H9 (cell line): ENCODE measurements around the gene FAF1. TPM values are rescaled to one million over a fixed set of nuclear protein-coding genes. Genes with fewer than 3 reads are reported as not detected.

Source experiments
- DNase-seq: peaks from one replicate; pipeline ENCODE4 v3.0.0-alpha.2; 2017
- H2AFZ ChIP-seq: one replicate; pipeline ENCODE4 v1.6.1; 2013; ENCODE audit warnings: mild to moderate bottlenecking, low read length, control low read depth, moderate library complexity
- H2AK5ac ChIP-seq: 2 replicates; pipeline ENCODE4 v1.6.1; 2013; ENCODE audit warnings: low read length, control low read depth, mixed read lengths; ENCODE audit not compliant: insufficient read length
- H2BK120ac ChIP-seq: one replicate; pipeline ENCODE4 v1.6.1; 2013; ENCODE audit warnings: low read depth, mild to moderate bottlenecking, low read length, control low read depth, inconsistent platforms; ENCODE audit not compliant: poor library complexity, severe bottlenecking
- H2BK12ac ChIP-seq: 2 replicates; pipeline ENCODE4 v1.6.1; 2013; ENCODE audit warnings: low read length, control low read depth, mixed read lengths, low read depth; ENCODE audit not compliant: insufficient read length
- H2BK15ac ChIP-seq: 2 replicates; pipeline ENCODE4 v1.6.1; 2013; ENCODE audit warnings: low read depth, low read length, control low read depth
- H2BK20ac ChIP-seq: one replicate; pipeline ENCODE4 v1.6.1; 2013; ENCODE audit warnings: low read depth, mild to moderate bottlenecking, low read length, control low read depth, inconsistent platforms; ENCODE audit not compliant: poor library complexity, severe bottlenecking
- H2BK5ac ChIP-seq: 2 replicates; pipeline ENCODE4 v1.6.1; 2013; ENCODE audit warnings: low read length, control low read depth, mixed read lengths; ENCODE audit not compliant: insufficient read length
- H3K14ac ChIP-seq: 2 replicates; pipeline ENCODE4 v1.6.1; 2013; ENCODE audit warnings: low read length, control low read depth; ENCODE audit not compliant: insufficient read depth
- H3K18ac ChIP-seq: 2 replicates; pipeline ENCODE4 v1.6.1; 2013; ENCODE audit warnings: low read depth, mild to moderate bottlenecking, mixed read lengths, low read length, control low read depth; ENCODE audit not compliant: insufficient read length
- H3K23ac ChIP-seq: 2 replicates; pipeline ENCODE4 v1.6.1; 2013; ENCODE audit warnings: low read length, control low read depth, mixed read lengths, low read depth; ENCODE audit not compliant: insufficient read length
- H3K23me2 ChIP-seq: 2 replicates; pipeline ENCODE4 v1.6.1; 2013; ENCODE audit warnings: low read depth, mild to moderate bottlenecking, mixed read lengths, low read length, control low read depth; ENCODE audit not compliant: insufficient read length, poor library complexity, severe bottlenecking
- H3K27ac ChIP-seq: 2 replicates; pipeline ENCODE4 v1.5.1; 2013; ENCODE audit warnings: low read length, control low read depth, mixed read lengths, low read depth; ENCODE audit not compliant: insufficient read length
- H3K27me3 ChIP-seq: 2 replicates; pipeline ENCODE4 v1.6.1; 2013; ENCODE audit warnings: low read length, control low read depth, inconsistent platforms; ENCODE audit not compliant: insufficient read depth
- H3K4ac ChIP-seq: 2 replicates; pipeline ENCODE4 v1.6.1; 2013; ENCODE audit warnings: low read depth, mild to moderate bottlenecking, control low read depth, inconsistent platforms, low read length, moderate library complexity
- H3K4me1 ChIP-seq: 2 replicates; pipeline ENCODE4 v1.6.1; 2013; ENCODE audit warnings: low read length, control low read depth, inconsistent platforms; ENCODE audit not compliant: insufficient read depth
- H3K4me2 ChIP-seq: 2 replicates; pipeline ENCODE4 v1.6.1; 2013; ENCODE audit warnings: low read length, control low read depth, mixed read lengths; ENCODE audit not compliant: insufficient read length, insufficient read depth
- H3K56ac ChIP-seq: 2 replicates; pipeline ENCODE4 v1.6.1; 2013; ENCODE audit warnings: low read depth, mild to moderate bottlenecking, mixed read lengths, low read length, control low read depth; ENCODE audit not compliant: insufficient read length
- H3K79me1 ChIP-seq: 2 replicates; pipeline ENCODE4 v1.6.1; 2013; ENCODE audit warnings: low read depth, mild to moderate bottlenecking, moderate library complexity, low read length, control low read depth, inconsistent platforms; ENCODE audit not compliant: insufficient read depth, poor library complexity, severe bottlenecking
- H3K79me2 ChIP-seq: 2 replicates; pipeline ENCODE4 v1.6.1; 2013; ENCODE audit warnings: low read length, control low read depth, inconsistent platforms; ENCODE audit not compliant: insufficient read depth
- H3K9ac ChIP-seq: 2 replicates; pipeline ENCODE4 v1.6.1; 2013; ENCODE audit warnings: low read length, control low read depth, mixed read lengths; ENCODE audit not compliant: insufficient read length; ENCODE audit errors: extremely low read depth
- H3K9me3 ChIP-seq: one replicate; pipeline ENCODE4 v1.6.1; 2013; ENCODE audit warnings: low read depth, low read length, inconsistent platforms; ENCODE audit not compliant: control insufficient read depth
- H3T11ph ChIP-seq: one replicate; pipeline ENCODE4 v1.6.1; 2013; ENCODE audit warnings: mild to moderate bottlenecking, low read length, control low read depth, inconsistent platforms
- H4K20me1 ChIP-seq: one replicate; pipeline ENCODE4 v1.6.1; 2013; ENCODE audit not compliant: control insufficient read depth, insufficient read length, insufficient read depth
- H4K5ac ChIP-seq: 2 replicates; pipeline ENCODE4 v1.6.1; 2013; ENCODE audit warnings: low read depth, mild to moderate bottlenecking, mixed read lengths, low read length, control low read depth; ENCODE audit not compliant: insufficient read length
- H4K8ac ChIP-seq: replicated peaks from 2 replicates; pipeline ENCODE4 v1.6.1; 2013; ENCODE audit warnings: low read length, control low read depth, mixed read lengths, low read depth; ENCODE audit not compliant: insufficient read length
- H4K91ac ChIP-seq: 2 replicates; pipeline ENCODE4 v1.6.1; 2013; ENCODE audit warnings: low read depth, mild to moderate bottlenecking, moderate library complexity, mixed read lengths, low read length, control low read depth; ENCODE audit not compliant: insufficient read length
- H3K27ac Mint-ChIP-seq, 3 experiments: 2 replicates in 2 of 3; 3 replicates in 1 of 3; pipeline ENCODE4 v1.8.0; 2020 to 2021; ENCODE audit warnings: mixed read lengths in 3 of 3, mild to moderate bottlenecking in 1 of 3, moderate library complexity in 1 of 3
- H3K27me3 Mint-ChIP-seq: 2 replicates; pipeline ENCODE4 v1.8.0; 2021; ENCODE audit warnings: low read depth, mild to moderate bottlenecking, moderate library complexity, mixed read lengths
- H3K36me3 Mint-ChIP-seq, 3 experiments: 2 replicates in 2 of 3; 3 replicates in 1 of 3; pipeline ENCODE4 v1.8.0; 2020 to 2021; ENCODE audit warnings: low read depth in 3 of 3, mixed read lengths in 3 of 3; ENCODE audit not compliant: insufficient read depth in 1 of 3
- H3K4me1 Mint-ChIP-seq, 2 experiments: 2 replicates each; pipeline ENCODE4 v1.8.0; 2020; ENCODE audit warnings: mixed read lengths in 2 of 2
- H3K4me3 Mint-ChIP-seq, 2 experiments: 2 replicates in 1 of 2; 3 replicates in 1 of 2; pipeline ENCODE4 v1.8.0; 2020 to 2021; ENCODE audit warnings: mild to moderate bottlenecking in 2 of 2, mixed read lengths in 2 of 2, moderate library complexity in 1 of 2
- H3K9me3 Mint-ChIP-seq, 2 experiments: 2 replicates in 1 of 2; 3 replicates in 1 of 2; pipeline ENCODE4 v1.8.0; 2020; ENCODE audit warnings: mild to moderate bottlenecking in 2 of 2, mixed read lengths in 2 of 2, moderate library complexity in 1 of 2
- CTCF ChIP-seq: fragments of 200-600 bp; sonication (generic); conservative IDR thresholded peaks from 3 replicates; pipeline ENCODE4 v1.8.0; 2021; ENCODE audit warnings: antibody characterized with exemption, mild to moderate bottlenecking
- WGBS: extraction: QIAGEN DNeasy Blood & Tissue Kit; methylation state at CpG from one replicate; pipeline ENCODE4 v1.1.7; 2013; ENCODE audit warnings: missing lambda C conversion rate, low lambda C conversion rate, mixed read lengths; ENCODE audit not compliant: insufficient read length; ENCODE audit errors: extremely low coverage; 5-methylcytosine and 5-hydroxymethylcytosine counted together
- total RNA-seq: library from RNA; stranded (reverse); gene quantifications from 2 replicates; pipeline ENCODE4 v1.2.1, GENCODE V29; 2021

FAF1 gene
- total RNA-seq, 1 experiment from 2014 or later = 60.8 TPM

GRCh38 chr1:50994997-50995396 is 34.9 kb upstream of the FAF1 start:
- no peak for TF ChIP-seq CTCF
- Mint-ChIP-seq H3K36me3 (no peaks in the 10 kb centered on the region), H3K4me3 (no peak overlapping the region), H3K27ac (no peak overlapping the region), H3K9me3 (no peaks in the 10 kb centered on the region), H3K27me3 (peaks cover 9% of the 10 kb centered on the region), H3K4me1 (no peaks in the 10 kb centered on the region)
- no peaks in the 10 kb centered on the region for H3K79me1 ChIP-seq
- H2BK15ac ChIP-seq = no peak overlapping the region
- WGBS = no CpG with 5 or more reads among the region's 4 CpGs
- no peak overlapping the region for H3K23ac ChIP-seq
- no peak overlapping the region for H4K8ac ChIP-seq
- H3K4ac ChIP-seq = no peak overlapping the region
- no peak for DNase-seq
- H2BK5ac ChIP-seq = no peak overlapping the region
- no peak overlapping the region for H2AFZ ChIP-seq
- H4K5ac ChIP-seq = no peak overlapping the region
- no peak overlapping the region for H3K18ac ChIP-seq
- no peaks in the 10 kb centered on the region for H3K4me1 ChIP-seq
- no peak overlapping the region for H2BK120ac ChIP-seq
- no peak overlapping the region for H3K56ac ChIP-seq
- no peak overlapping the region for H2AK5ac ChIP-seq
- no peaks in the 10 kb centered on the region for H3K23me2 ChIP-seq
- no peak overlapping the region for H3K27ac ChIP-seq
- H3T11ph ChIP-seq = no peak overlapping the region
- no peak overlapping the region for H3K4me2 ChIP-seq
- no peaks in the 10 kb centered on the region for H3K79me2 ChIP-seq
- H4K20me1 ChIP-seq = no peaks in the 10 kb centered on the region
- no peak overlapping the region for H3K9ac ChIP-seq
- H2BK20ac ChIP-seq = no peak overlapping the region
- H3K27me3 ChIP-seq = no peaks in the 10 kb centered on the region
- H3K9me3 ChIP-seq = no peaks in the 10 kb centered on the region
- H2BK12ac ChIP-seq = no peak overlapping the region
- no peak overlapping the region for H4K91ac ChIP-seq
- H3K14ac ChIP-seq = no peak overlapping the region
